Activated naive CD8-positive, alpha-beta T cell treated with anti-CD3 and anti-CD28 coated beads, Interleukin-2, amount 10 ng/mL, durations not matched to agents 7 days and 5 days (primary cell): ENCODE measurements around the gene RAB13. TPM values are rescaled to one million over a fixed set of nuclear protein-coding genes. Genes with fewer than 3 reads are reported as not detected.
A peak's percentile ranks its signal among the peaks of the same experiment; 100 is the strongest.

Experiments used
- ATAC-seq: fragments of 150-1000 bp; cut with Tn5 transposase; one replicate; pipeline ENCODE4 v1.10.0; 2021; ENCODE audit warnings: low read depth, moderate library complexity
- POLR2A ChIA-PET: fragments of 350-600 bp; sonication (Branson Sonifier 250); formaldehyde crosslinking; loops from one replicate; lab custom pipeline; 2021; ENCODE audit warnings: antibody characterized with exemption; lab: Charles Lee
- DNase-seq: peaks from one replicate; pipeline ENCODE4 v3.0.0; 2021
- H3K27ac Mint-ChIP-seq: one replicate; pipeline ENCODE4 v1.8.0; 2022; ENCODE audit warnings: mild to moderate bottlenecking, mixed read lengths
- H3K27me3 Mint-ChIP-seq: one replicate; pipeline ENCODE4 v1.8.0; 2022; ENCODE audit warnings: mild to moderate bottlenecking, moderate library complexity, mixed read lengths
- H3K36me3 Mint-ChIP-seq: one replicate; pipeline ENCODE4 v1.8.0; 2021; ENCODE audit warnings: mild to moderate bottlenecking, mixed read lengths
- H3K4me1 Mint-ChIP-seq: one replicate; pipeline ENCODE4 v1.8.0; 2021; ENCODE audit warnings: mixed read lengths
- H3K4me3 Mint-ChIP-seq: one replicate; pipeline ENCODE4 v1.8.0; 2022; ENCODE audit warnings: mild to moderate bottlenecking, moderate library complexity, mixed read lengths
- H3K9me3 Mint-ChIP-seq: one replicate; pipeline ENCODE4 v1.8.0; 2021; ENCODE audit warnings: mixed read lengths
- microRNA-seq: library from miRNA; unstranded; fragments of <30 nt; microRNA quantifications from one replicate; pipeline ENCODE4 v1.2.0, GENCODE V29; 2022
- total RNA-seq, 2 experiments: library from RNA; stranded (reverse); gene quantifications; one replicate each; pipeline ENCODE4 v1.2.3, GENCODE V29; 2021

Gene RAB13
- total RNA-seq, 2 experiments from 2014 or later: 7.5 to 8.0 TPM

DNA sequence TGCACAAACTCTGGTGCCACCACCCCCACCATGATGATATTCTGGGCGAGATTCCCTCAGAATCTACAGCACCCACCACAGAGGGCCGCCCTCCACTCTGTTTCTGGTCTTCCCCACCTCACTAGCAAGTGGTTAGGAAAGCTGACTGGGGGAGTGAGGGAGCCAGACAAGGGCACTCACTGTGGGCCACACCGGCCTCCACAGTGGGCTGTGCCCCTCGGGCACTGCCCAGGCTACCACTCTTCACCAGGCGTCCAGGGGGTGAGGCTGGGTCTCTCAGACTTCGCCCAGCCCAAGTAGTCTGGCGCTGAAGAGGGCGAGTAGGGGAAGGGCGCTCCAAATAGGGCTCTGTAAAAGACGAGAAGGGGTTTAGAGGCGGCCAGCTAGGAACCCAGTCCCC, 52.2 kb downstream of the RAB13 start:
- ATAC-seq: no peak
- POLR2A ChIA-PET: interaction anchor here (1.1 to 1.9 kb wide), 3 partner anchors 10 to 44 kb away, joined by 3 to 8 read pairs (median 8); partner anchors contain the start of gene JTB
- no peaks in the 10 kb centered on the region for H3K9me3 Mint-ChIP-seq
- no peaks in the 10 kb centered on the region for H3K27me3 Mint-ChIP-seq
- H3K27ac Mint-ChIP-seq: no peak overlapping the region
- no peak overlapping the region for H3K4me3 Mint-ChIP-seq
- DNase-seq: peak; percentile 22
- peaks cover 6% of the 10 kb centered on the region for H3K4me1 Mint-ChIP-seq
- peaks cover 29% of the 10 kb centered on the region for H3K36me3 Mint-ChIP-seq

DNA sequence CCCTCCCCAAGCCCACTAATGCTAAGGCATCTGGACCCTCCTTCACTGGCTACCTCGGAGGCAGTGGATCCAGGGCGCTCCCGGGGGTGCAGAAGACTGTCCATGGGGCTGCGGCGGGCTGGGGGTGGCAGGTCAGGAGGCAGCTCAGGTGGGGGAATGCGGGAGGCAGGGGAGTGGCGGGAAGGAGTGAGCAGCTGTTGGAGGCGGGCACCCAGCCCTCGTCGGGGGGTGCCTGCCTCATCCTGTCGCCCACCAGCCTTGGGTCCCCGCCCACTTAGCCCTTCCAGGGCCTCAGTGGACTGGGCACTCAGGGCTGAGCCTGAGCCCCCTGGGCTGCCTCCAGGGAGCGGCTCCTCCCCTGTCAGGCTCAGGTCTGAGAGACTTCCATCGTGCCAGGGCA, 52.7 kb downstream of the RAB13 start:
- POLR2A ChIA-PET: interaction anchor here (1.5 kb wide), 1 partner anchor 12 kb away, joined by 8 read pairs; no protein-coding TSS in a partner anchor
- H3K9me3 Mint-ChIP-seq: no peaks in the 10 kb centered on the region
- H3K27ac Mint-ChIP-seq: no peak overlapping the region
- DNase-seq: peak; percentile 27
- no peaks in the 10 kb centered on the region for H3K27me3 Mint-ChIP-seq
- no peak overlapping the region for H3K4me3 Mint-ChIP-seq
- peaks cover 26% of the 10 kb centered on the region for H3K36me3 Mint-ChIP-seq
- no peak for ATAC-seq
- peaks cover 10% of the 10 kb centered on the region for H3K4me1 Mint-ChIP-seq

DNA sequence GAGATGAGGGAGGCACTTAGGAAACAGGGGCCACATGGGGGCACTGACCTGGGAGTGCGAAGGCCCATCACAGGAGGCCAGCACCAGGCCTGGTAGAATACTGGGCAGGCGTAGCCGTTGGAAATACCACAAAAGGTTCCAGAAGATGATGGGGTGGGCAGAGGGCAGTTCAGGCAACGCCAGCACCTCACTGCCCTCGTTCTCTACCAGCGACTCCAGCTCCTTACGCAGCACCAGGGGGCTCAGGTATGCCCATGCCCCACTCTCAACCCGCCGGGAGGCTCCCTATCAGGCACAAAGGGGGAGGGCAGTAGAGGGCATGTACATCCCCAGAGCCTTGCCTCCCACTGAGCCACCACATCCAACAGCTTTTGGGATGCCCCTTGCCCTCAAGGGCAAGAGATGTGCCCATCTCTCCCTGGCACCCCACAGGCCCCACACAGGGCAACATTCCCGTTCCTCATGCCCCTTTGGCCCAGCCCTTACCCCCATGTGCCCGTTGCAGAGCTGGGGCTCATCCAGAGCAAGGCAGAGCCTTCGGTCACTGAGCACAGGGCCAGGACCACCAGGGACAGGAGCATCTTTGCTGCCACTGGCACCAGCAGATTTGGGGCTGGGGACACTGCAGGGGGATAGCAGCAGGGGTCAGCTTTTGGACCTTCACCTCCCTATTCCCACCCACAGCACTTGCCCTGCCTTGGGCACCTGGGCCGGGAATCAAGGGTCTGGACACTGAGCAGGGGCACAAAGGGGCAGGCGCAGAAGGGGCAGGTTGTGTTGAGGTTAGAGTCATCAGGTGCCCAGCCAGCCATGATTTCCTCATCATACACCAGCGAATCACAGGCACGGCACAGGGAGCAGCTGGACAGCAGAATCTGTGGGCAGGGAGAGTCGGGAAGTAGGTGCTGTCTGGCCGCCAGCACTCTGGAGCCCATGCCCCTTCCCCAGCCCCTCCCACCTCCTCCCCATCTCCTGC, 53.7 kb downstream of the RAB13 start:
- no peak for ATAC-seq
- peak; percentile 22 for DNase-seq
- peaks cover 15% of the 10 kb centered on the region for H3K4me1 Mint-ChIP-seq
- POLR2A ChIA-PET: no interaction called here
- H3K9me3 Mint-ChIP-seq: no peaks in the 10 kb centered on the region
- H3K4me3 Mint-ChIP-seq: no peak overlapping the region
- no peak overlapping the region for H3K27ac Mint-ChIP-seq
- no peaks in the 10 kb centered on the region for H3K27me3 Mint-ChIP-seq
- peaks cover 27% of the 10 kb centered on the region for H3K36me3 Mint-ChIP-seq

Small RNA genes within 50 kb of the gene (microRNA-seq; reads per million reads assigned to microRNA genes)
- not detected for gene MIR6737

Other genes starting within 250 kb of the RAB13 start
- gene SLC27A3, start 210.9 kb downstream of the RAB13 start, total RNA-seq: 10 to 100 TPM; 38.9 to 44.0 TPM
- gene GATAD2B, start 63.4 kb downstream of the RAB13 start, total RNA-seq: 10 to 100 TPM; 86.3 to 96.7 TPM
- gene DENND4B, start 39.6 kb downstream of the RAB13 start, total RNA-seq: 100 to 1,000 TPM; 173 to 183 TPM
- gene CRTC2, start 27.7 kb downstream of the RAB13 start, total RNA-seq: 100 to 1,000 TPM; 104 to 115 TPM
- 10 to 100 TPM; 29.6 to 31.1 TPM for gene SLC39A1, start 22.8 kb downstream of the RAB13 start, total RNA-seq
- 10 to 100 TPM in 1 of 2 experiments, 1 to 10 TPM in 1; 8.2 to 10.0 TPM for gene CREB3L4, start 18.4 kb downstream of the RAB13 start, total RNA-seq
- gene JTB, start 8.7 kb downstream of the RAB13 start, total RNA-seq: 100 to 1,000 TPM; 118 TPM
- 1,000 to 10,000 TPM; 3,346 to 3,734 TPM for gene RPS27, start 4.4 kb upstream of the RAB13 start, total RNA-seq
- under 1 TPM; 0.11 to 0.17 TPM for gene NUP210L, start 168.7 kb upstream of the RAB13 start, total RNA-seq
- 100 to 1,000 TPM; 654 to 664 TPM for gene TPM3, start 205.8 kb upstream of the RAB13 start, total RNA-seq
- gene CFAP141, start 220.0 kb upstream of the RAB13 start, total RNA-seq: not detected
- gene UBAP2L, start 234.6 kb upstream of the RAB13 start, total RNA-seq: 100 to 1,000 TPM; 192 to 195 TPM